GM20431 (cell line): ENCODE results near the gene GPANK1.

ENCODE experiments used
- in situ Hi-C: fragments of 300-500 bp; cut with MseI, MboI; formaldehyde crosslinking; loops from one replicate; pipeline ENCODE4 v1.15.0; 2020; ENCODE audit warnings: low sequenced_read_pairs; ENCODE audit not compliant: unreplicated experiment

GPANK1 gene

DNA sequence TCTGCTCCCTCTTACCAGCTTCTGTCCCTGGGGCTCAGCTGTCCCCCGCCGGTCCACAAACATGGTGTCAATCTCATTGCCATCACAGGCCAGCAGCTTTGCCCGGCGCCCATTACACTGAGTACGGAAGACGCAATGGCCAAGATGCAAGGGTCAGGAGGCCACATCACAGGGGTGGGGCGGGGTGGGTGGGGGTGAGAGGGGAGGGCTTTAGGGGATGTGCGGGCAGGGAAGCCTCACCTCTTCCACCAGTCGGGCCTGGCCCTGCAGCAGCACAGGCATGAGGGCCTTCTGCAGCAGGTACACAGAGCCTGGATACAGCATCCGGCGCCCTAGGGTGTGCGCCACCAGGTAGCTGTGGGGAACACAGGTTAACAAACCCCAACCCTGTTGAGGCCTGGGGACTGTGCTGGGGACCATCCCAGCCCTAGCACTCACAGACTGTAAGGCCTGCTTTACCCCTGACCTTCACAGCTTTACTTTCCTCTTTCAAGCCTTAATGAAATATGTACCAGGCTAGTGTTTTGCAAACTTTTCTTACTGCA, 26.8 kb upstream of the GPANK1 start:
- in situ Hi-C loops, result no loop called here

DNA sequence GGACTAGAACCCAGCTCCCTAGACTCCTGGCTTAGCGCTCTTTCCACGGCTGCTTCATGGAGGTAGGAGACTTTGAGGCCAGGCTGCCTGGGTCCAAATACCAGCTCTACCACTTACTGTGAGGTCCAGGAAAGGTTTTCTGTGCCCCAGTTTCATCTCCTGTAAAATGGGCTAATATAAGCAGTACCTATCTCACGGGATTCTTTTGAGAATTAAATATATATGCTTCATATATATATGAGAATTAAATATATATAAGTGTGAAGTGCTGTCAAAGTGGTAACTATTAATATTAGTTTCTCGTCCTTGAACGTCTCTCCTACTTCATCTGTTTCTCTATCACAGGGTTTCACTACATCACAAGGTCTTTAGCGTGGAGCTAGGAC, 26.3 kb upstream of the GPANK1 start:
- in situ Hi-C loops, result no loop called here

DNA sequence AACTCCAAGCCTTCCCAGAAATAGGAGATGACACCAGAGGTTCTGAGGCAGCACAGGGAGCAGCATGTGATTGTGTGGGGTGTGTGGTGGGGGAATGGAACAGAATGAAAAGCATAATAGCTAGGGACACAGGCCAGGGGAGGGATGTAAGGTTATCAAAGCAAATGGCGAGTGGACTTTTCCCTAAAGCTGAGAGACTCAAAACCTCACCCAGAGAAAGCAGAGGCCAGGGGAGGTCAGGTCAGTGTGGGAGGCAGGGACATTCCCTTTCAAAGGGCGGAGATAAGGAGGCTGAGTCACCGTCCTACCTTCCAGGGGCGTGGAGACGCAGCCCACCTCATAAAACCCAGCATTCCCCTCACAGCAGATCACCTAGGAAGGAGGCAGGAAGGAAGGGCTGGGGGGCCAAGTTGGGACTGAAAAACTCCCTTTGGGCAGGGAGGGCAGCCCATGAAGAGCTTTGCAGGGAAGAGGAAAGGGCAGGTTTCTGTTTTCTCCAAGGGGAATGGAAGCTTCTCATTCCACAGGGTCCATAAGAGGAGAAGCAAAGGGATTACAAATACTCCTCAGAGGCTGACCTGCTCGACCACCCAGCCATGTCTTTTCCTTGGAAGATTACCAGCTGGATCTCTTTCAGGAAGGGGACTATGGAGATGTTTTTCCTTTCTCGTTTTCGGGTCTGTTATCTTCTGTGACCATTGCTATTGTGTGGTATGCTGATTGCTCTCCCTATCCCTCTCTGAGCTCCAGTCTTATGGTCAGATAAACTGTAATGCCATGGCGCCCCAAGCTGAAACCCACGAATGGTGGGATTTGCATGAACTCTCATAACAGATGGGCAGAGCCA, 25.7 kb upstream of the GPANK1 start:
- in situ Hi-C loops, result no loop called here

DNA sequence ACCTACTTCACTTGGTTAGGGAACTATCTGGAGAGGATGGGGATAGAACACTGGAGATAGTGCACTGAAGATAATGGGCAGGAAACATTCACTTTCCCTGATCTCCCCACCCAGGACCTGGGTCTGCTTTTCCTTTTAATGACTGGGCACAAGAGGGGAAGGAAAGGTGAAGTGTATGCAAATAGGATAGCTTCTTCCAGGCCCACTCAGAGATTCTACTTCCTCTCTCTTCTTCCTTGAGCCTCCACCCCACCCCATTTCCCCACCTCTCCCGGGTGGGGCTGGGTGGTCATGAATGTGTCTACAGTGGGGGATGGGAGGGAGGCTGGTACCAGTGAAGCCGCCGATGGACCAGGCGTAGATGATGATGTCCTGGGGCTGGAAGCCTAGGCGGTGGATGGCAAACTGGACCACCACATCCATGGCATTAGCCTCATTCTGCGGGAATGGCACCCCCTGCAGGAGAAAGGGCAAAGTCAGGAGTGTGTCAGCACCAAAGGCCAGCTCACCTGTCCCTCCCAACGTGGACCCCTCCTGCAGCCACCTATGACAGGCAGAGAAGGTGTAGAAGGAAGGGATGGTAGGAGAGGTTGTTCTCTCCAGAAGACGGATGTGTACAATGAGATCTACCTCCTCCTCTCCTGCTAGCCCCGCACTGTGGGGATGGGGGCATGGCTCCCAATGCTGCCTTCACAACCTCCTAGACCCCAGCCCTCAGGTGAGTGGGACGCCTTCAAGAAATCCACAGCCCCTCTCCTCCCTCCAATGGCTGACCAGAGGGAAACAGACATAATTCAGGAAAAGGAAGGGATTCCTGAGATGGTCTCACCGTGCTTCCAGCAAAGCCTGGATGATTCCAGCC, 24.7 kb upstream of the GPANK1 start:
- in situ Hi-C loops, result no loop called here

DNA sequence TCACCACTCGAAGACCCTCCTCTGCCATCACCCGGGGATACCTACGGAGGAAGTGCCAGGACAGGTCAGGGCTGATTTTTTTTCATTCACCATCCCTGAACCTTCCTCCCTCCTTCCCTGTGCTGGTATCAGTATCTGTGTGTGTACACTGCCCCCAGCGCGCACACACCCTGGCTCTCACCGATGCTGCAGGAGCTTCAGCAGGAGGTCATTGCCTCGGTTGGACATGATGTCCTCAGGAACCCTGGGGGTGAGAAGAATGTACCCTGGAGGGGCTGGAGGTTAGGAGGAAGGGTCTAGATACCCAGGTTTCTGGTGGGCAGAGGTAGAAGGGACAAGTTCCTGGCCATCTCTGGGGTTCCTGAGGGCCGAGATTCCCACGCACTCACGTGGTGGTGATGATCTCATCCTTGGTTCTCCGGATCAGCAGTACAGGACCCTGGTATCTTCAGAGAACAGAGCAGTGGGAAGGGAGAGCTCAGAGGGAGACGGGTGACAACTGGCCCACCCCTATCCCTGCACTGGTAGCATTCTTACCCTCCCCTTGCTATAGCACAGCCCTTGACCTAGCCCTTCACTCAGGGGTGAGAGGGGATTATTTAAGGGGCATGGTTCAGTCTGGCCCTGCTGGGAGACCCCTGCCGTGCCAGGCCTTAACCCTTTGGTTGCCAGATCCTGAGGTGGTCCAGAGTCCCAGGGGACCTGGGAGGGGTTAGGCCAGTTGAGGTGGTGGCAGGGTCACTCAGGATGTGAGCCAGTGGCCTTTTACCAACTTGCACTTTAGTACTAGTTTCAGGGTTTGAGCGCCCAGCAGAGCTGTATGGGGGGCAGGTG, 23.3 kb upstream of the GPANK1 start:
- in situ Hi-C loops, result no loop called here

DNA sequence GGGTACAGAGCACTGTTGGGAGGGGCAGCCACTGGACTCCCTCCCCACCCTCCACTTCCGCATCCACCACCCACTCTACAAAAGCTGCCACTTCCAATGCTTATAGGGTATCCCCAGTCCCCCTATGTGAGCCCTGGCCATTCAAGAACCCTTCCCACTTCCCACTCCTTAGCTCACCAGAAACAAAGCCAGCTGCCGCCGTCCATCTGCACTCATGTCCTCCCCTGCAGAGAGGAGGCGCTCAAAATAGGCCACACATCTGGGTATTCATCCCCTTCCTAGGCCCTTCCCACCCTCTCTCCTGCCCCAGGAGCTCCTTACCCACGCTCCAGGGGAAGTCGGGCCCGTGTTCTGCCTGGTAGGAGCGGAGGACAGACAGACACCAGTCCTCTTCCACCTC, 22.5 kb upstream of the GPANK1 start:
- in situ Hi-C loops, result no loop called here

DNA sequence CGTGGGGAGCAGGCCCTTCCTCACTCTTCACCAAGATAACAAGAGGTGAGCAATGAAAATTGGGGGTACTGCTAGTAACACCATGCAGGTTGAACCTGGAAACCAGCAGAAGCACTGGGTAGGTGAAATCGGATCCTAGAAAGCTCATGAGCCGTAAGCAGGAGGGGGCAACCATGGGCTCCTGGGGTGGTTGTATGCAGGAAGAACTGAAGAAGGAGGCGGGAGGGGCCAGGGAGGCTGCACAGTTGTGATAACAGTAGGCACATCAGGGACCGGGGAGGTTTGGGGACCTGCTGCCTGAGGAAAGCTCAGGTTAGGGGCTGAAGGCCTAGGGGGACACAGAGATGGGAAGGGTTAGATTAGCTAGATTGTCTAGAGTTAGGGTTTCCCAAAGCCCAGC, 21.7 kb upstream of the GPANK1 start:
- in situ Hi-C loops, result no loop called here

DNA sequence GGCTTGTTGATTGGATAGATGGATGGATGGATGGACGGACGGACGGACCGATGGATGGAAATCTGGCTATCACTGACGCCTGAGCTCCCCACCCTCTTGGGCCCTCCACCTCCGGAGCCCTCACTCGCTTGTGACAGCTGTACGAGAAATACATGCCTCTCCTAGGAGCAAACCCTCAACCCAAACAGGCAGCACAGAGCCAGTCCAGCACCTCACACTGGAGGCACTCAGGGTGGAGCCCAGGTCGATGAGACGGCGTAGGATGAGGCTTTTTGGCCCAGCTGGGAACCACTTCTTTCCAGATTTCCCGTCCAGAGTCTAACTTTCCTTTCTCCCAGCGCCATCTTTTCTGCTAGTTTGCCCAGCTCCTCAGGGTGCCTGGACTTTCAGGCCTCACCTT, 18.8 kb upstream of the GPANK1 start:
- in situ Hi-C loops, result no loop called here

DNA sequence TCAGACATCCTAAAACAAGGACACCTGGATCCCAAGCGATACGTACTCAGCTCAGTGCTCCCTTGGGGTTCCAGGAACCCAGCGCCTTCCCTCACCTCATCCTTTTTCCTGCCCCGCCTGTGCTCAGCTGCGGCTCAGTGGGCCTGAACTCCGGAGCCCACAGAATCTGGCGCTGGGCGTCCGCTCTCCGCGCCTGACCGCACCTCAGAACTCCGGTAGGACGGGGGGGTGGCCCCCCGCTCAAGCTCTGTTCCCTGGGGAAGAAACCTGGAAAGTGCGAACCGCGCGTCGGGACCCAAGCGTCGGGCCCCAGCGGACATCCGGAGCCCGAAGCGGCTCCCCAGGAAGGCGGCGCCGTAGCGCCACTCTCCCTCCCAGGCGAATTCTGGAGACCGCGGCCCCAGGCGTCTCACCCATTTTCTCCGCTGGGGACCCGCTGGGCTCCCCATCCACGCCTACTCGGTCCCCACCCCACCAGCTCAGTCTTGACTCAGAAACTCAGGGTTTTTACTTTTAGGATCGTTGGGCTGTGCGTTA, 16.4 kb upstream of the GPANK1 start:
- in situ Hi-C loops, result no loop called here

DNA sequence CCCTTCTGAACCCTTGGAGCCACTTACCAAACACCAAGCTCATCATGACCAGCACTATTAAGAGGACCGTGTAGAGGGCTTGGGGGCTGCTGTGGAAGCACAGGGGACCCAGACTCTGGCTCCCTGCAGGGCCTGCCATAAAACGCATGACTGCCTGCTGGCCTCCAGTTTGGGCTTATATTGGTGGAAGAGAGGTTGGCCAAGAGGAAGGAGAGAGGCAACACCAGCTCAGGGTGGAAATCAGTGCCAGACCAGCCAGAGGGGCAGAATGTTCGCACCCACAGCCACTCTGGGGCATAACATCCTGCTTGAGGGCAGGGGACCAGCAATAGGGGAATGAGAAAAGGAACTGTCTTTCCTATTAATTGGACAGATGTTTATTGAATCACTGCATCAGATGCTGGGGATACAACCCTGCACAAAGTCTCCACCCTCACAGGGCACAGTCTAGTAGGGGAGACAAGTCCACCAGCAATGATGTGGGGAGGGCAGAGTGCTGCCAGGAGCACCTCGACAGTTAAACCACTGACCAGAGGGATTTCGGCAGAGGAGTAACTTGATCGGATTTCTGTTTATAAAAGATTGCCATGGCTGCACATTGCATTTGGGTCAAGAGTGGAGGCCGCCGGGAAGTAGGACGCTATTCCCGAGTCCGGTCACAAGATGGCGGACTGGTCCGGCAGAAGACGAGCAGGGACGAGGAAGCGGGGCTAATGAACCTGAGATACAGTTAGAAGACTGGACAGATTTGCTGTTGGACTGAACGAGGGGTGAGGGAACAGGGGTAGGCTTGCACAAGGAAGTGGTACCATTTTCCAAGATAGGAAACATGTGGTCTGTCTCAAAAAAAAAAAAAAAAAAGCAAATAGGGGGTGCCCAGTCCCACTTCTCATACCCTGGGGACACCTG, 15.7 kb upstream of the GPANK1 start, which contains the start of gene LY6G5C:
LY6G5C (minus strand) TSS at position 842 of the 909 bp plus-strand sequence; CDS start at position 148, 694 bp downstream.
- in situ Hi-C loops, result no loop called here

DNA sequence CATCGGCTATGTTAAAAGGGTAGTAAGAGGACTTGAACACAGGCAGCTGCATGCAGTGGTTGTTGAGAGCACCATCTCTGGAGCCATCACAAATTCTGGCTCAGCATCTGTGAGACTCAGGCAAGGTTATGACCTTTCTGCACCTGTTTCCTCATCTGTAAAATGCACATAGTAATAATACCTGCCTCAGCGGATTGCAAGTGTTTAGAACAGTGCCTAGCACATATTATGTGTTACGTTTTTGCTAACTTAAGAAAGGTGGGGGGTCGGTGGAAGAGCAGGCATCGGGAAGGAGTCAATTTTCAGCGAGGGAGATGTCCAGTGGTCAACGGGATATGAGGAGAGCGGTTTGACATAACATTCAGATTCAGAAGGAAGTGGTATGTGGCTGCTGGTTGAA, 13.2 kb upstream of the GPANK1 start:
- in situ Hi-C loops, result no loop called here

DNA sequence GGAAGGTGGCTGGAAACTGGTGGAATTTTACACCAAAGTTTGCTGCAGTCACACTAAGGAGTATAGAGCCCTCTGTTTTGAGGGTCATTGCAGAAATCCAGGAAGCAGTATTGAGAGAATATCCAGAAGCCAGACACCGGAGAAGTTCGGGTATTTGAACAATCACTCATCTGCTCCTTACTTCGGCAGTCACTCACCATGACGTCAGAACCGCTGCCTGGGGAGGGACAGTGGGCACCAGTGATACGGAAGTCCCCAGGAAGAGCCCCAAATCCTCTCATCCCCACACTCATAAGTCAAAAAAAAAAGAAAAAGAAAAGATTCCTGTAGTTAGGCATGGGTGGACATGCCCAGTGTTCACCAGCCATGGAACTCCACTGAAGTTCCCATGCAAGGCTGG, 12.1 kb upstream of the GPANK1 start:
- in situ Hi-C loops, result no loop called here

DNA sequence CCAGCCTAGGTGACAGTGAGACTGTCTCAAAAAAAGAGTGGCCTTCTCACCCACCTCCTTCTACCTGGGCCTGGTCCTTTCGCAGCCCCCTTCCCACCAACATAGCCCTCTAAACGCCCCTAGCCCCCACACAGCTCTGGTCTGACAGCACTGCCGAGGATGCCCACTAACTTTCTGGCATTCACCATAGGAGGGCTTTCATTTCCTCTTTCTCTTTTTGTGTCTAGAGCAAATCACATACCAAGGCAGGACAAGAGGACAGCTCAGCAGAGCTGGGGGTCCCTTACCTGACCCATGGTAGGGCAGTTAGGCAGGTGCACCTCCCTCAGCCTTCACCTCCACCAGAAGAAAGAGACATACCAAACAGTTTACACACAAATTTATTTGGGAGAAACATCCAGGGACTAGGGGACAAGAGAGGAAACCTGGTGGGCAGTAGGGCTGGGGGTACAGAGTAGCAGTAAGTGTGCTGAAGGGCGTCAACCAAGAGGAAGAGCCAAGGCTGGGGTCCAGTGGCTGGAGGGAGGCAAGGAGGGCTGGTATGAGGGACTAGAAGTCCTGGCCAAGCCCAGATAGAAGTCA, 11.6 kb upstream of the GPANK1 start:
- in situ Hi-C loops, result no loop called here

DNA sequence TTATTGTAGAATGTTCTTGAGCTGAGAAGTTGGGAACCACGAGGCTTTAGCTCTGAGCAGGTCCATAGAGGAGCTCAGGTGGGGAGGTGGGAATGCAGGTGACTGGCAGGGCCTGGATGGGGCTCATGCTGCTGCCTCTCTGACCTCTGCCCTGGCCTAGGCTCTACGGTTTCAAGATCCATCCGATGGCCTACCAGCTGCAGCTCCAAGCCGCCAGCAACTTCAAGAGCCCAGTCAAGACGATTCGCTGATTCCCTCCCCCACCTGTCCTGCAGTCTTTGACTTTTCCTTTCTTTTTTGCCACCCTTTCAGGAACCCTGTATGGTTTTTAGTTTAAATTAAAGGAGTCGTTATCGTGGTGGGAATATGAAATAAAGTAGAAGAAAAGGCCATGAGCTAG, 4.9 kb upstream of the GPANK1 start, which contains the start of gene LY6G5B:
LY6G5B (plus strand) TSS at position 301 of the 400 bp plus-strand sequence. CDS start 975 bp downstream, outside the sequence.
- in situ Hi-C loops, result no loop called here

DNA sequence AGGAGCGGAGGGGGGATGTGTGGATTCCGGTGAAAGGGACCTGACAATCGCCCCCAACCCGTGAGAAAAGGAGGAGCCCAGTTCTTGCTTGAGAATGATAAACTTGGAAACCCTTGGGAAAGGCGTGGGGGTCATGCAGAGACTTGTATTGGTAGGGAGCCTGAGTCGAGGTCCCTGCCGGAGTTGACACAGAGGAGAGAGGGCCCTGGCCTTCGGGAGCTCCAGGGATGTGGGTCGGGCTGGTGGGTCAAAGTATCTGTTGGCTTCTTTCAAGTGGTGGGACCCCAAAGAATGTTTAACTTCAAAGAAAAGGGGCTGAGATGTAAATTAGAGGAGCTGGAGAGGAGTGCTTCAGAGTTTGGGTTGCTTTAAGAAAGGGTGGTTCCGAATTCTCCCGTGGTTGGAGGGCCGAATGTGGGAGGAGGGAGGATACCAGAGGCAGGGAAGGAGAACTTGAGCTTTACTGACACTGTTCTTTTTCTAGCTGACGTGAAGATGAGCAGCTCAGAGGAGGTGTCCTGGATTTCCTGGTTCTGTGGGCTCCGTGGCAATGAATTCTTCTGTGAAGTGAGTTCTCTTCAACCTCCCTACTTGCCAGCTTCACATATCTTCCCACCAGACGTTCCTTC, 1.7 kb upstream of the GPANK1 start:
- in situ Hi-C loops, result no loop called here

DNA sequence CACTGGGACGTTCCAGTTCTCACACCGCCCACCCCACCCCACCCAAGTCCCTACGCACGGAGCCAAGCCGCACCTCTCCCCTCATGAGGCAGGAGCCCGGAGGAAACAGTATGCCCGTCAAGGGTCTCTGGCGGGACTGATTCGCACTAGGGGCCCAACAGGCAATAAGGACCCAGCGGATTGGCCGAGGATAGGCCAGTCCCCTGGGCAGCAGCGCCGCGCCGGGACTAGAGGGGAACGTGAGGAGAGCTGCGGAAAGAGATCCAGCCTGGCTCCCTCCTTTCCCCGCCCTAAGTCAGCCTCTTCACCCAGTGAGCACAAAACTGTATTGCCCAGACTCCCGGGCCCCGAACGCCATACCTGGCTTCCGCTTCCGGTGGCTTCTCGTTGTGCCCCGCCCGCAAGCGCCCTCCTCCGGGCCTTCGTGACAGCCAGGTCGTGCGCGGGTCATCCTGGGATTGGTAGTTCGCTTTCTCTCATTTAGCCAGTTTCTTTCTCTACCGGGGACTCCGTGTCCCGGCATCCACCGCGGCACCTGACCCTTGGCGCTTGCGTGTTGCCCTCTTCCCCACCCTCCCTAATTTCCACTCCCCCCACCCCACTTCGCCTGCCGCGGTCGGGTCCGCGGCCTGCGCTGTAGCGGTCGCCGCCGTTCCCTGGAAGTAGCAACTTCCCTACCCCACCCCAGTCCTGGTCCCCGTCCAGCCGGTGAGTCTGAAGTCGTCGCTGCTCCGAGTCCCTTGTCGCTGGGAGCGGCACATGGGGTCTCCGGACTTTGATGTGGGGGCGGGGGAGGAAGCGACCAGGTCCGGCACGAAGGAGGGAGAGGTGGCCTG, 922 bp upstream of the GPANK1 start, which contains the start of gene CSNK2B:
CSNK2B (plus strand) TSS at position 580 of the 836 bp plus-strand sequence. CDS start 752 bp downstream, outside the sequence.
- in situ Hi-C loops, result no loop called here
